Measurements from ENCODE around the gene PPP1R9B. TPM values are rescaled to one million over a fixed set of nuclear protein-coding genes. Genes with fewer than 3 reads are reported as not detected.

The PPP1R9B gene
- total RNA-seq, 1 experiment from 2014 or later, result 112 TPM

GRCh38 chr17:50108556-50108955 lies 41.9 kb downstream of the PPP1R9B start:
- Histone ChIP-seq H3K4me1 (ENCODE audit: control insufficient read depth in 1 of 2, insufficient read depth in 2 of 2, low read length in 2 of 2) (peaks cover 0 to 9% of the 10 kb centered on the region in 2 experiments; a peak in 1 of 4 replicates), H3K4me2 (ENCODE audit: low read length) (no peak overlapping the region), H3K9me3 (ENCODE audit: control insufficient read depth in 1 of 2, insufficient read depth in 1 of 2, low read depth in 1 of 2, low read length in 2 of 2) (no peaks in the 10 kb centered on the region), H3K36me3 (ENCODE audit: control insufficient read depth in 1 of 2, insufficient read depth in 2 of 2, low read length in 2 of 2) (peaks cover 0 to 5% of the 10 kb centered on the region in 2 experiments; a peak in 1 of 4 replicates), H3K4me3 (replicated peaks in 1 of 2; ENCODE audit: low read depth in 1 of 2, low read length in 2 of 2) (no peak overlapping the region), H3K27ac (ENCODE audit: low read depth, low read length) (no peak overlapping the region), H3K9me2 (ENCODE audit: insufficient read depth) (no peaks in the 10 kb centered on the region), H3K79me2 (ENCODE audit: insufficient read depth, low read length) (no peaks in the 10 kb centered on the region), H3K27me3 (ENCODE audit: insufficient read depth, low read length) (no peaks in the 10 kb centered on the region), H3K9ac (ENCODE audit: low read length) (no peak overlapping the region), H2AFZ (ENCODE audit: low read depth, low read length, poor library complexity, severe bottlenecking) (no peak overlapping the region), H4K20me1 (ENCODE audit: insufficient read depth) (no peaks in the 10 kb centered on the region)
- DNase-seq (ENCODE audit: low read depth, low spot score) (no peak), ATAC-seq (no peak)
- intact Hi-C loops (cut with micrococcal nuclease), result no loop called here
- BruUV-seq (replicated peaks), result no TSS peak
- RAD21 ChIA-PET (ENCODE audit: low non-redundant PET in 1 of 2, low total read pairs in 2 of 2, uncharacterized antibody in 2 of 2, unreplicated experiment in 2 of 2), result no interaction called here
- POLR2A ChIA-PET, result no interaction called here
- CTCF ChIA-PET, result interaction anchor here (1.9 to 3.2 kb wide), 3 partner anchors 8 to 14 kb away, joined by 7 to 15 read pairs (median 8); no protein-coding TSS in a partner anchor
- TF ChIP-seq ELF1 (IDR thresholded peaks at IDR 0.05; ENCODE audit: borderline replicate concordance, low read depth), result no peak
- TF ChIP-seq ZFX (IDR thresholded peaks at IDR 0.05), result no peak
- no peak for TF ChIP-seq YY1 (IDR thresholded peaks at IDR 0.05; ENCODE audit: extremely low read depth, insufficient replicate concordance, low read depth, low read length)
- TF ChIP-seq EZH2 (IDR thresholded peaks at IDR 0.05), result no peak
- TF ChIP-seq POLR2A (IDR thresholded peaks at IDR 0.05; ENCODE audit: borderline replicate concordance, extremely low read depth, insufficient read depth, insufficient read length), result no peak
- TF ChIP-seq JUND (IDR thresholded peaks at IDR 0.05), result no peak
- TF ChIP-seq SP1 (IDR thresholded peaks at IDR 0.05; ENCODE audit: low read depth), result no peak
- no peak for TF ChIP-seq RAD21 (IDR thresholded peaks at IDR 0.05; ENCODE audit: low read depth)
- TF ChIP-seq FOSL1 (IDR thresholded peaks at IDR 0.05; ENCODE audit: low read depth), result no peak
- no peak for TF ChIP-seq CEBPB (IDR thresholded peaks at IDR 0.05; ENCODE audit: low read depth)
- TF ChIP-seq ZBTB33 (IDR thresholded peaks at IDR 0.05; ENCODE audit: extremely low read depth, insufficient replicate concordance, low read length), result no peak
- no peak for TF ChIP-seq MAX (IDR thresholded peaks at IDR 0.05)
- no peak for TF ChIP-seq POLR2AphosphoS5 (IDR thresholded peaks at IDR 0.05; ENCODE audit: low read depth, low read length)
- TF ChIP-seq REST (IDR thresholded peaks at IDR 0.05; ENCODE audit: low read depth), result no peak
- TF ChIP-seq TCF7L2 (IDR thresholded peaks at IDR 0.05; ENCODE audit: borderline replicate concordance, extremely low read depth, insufficient read depth, insufficient read length), result no peak

Data from HCT116 (cell line).